HG03439 (cell line): ENCODE measurements around the gene CARD6.
"Not testable (repeated sequence)": the region's sequence is repeated elsewhere in the genome, so short reads cannot be mapped to it uniquely, and the experiment has no call there.

Source experiments
- ATAC-seq: cut with Tn5 transposase; IDR thresholded peaks from one replicate; pipeline ENCODE4 v1.9.1; 2021; ENCODE audit warnings: mild to moderate bottlenecking, moderate library complexity; ENCODE audit not compliant: unreplicated experiment

Gene CARD6

GRCh38 chr5:40841068-40841805, at the start of gene CARD6:
Gene CARD6 (plus strand): TSS chr5:40841367. CDS start chr5:40841383, 16 bp downstream.
- ATAC-seq = peak; percentile 42

GRCh38 chr5:40791715-40792139, 49.4 kb upstream of the CARD6 start:
- no peak for ATAC-seq

- ATAC-seq = not testable (repeated sequence)
These were observed 48.5 kb upstream of the CARD6 start for GRCh38 chr5:40792691-40793090.

- not testable (repeated sequence) for ATAC-seq
These were observed 46.8 kb upstream of the CARD6 start for GRCh38 chr5:40794340-40794739.

GRCh38 chr5:40794877-40795276, 46.3 kb upstream of the CARD6 start:
- ATAC-seq = not testable (repeated sequence)

- ATAC-seq = no peak
These were observed 44.7 kb upstream of the CARD6 start for GRCh38 chr5:40796487-40796889.

- ATAC-seq = peak; percentile 50
These were observed 43.7 kb upstream of the CARD6 start for GRCh38 chr5:40797273-40798011.

- peak; percentile 99 for ATAC-seq
These were observed 43.0 kb upstream of the CARD6 start, which contains the start of gene PRKAA1 for GRCh38 chr5:40798012-40798800. Gene PRKAA1 (minus strand): TSS chr5:40798374. CDS start chr5:40798189, 185 bp downstream.

GRCh38 chr5:40798801-40799210, 42.4 kb upstream of the CARD6 start:
- peak; percentile 2 for ATAC-seq

- ATAC-seq = no peak
These were observed 41.9 kb upstream of the CARD6 start for GRCh38 chr5:40799258-40799657.

GRCh38 chr5:40801771-40802562, 39.2 kb upstream of the CARD6 start:
- no peak for ATAC-seq

- no peak for ATAC-seq
These were observed 29.0 kb upstream of the CARD6 start for GRCh38 chr5:40812125-40812524.

GRCh38 chr5:40813698-40814281, 27.4 kb upstream of the CARD6 start:
- ATAC-seq = no peak

- no peak for ATAC-seq
These were observed 17.7 kb upstream of the CARD6 start for GRCh38 chr5:40823459-40823858.

- ATAC-seq = not testable (repeated sequence)
These were observed 15.6 kb upstream of the CARD6 start for GRCh38 chr5:40825461-40826043.

GRCh38 chr5:40826489-40827187, 14.5 kb upstream of the CARD6 start:
- ATAC-seq = no peak

GRCh38 chr5:40827188-40827977, 13.8 kb upstream of the CARD6 start:
- ATAC-seq = no peak

GRCh38 chr5:40828021-40828631, 13.0 kb upstream of the CARD6 start:
- no peak for ATAC-seq
